Measurements from ENCODE around the gene SEPTIN2.

- TF ChIP-seq CTCF (conservative IDR thresholded peaks at IDR 0.05; ENCODE audit: low read depth in 2 of 2): no peak
- TF ChIP-seq, protein P1, sequence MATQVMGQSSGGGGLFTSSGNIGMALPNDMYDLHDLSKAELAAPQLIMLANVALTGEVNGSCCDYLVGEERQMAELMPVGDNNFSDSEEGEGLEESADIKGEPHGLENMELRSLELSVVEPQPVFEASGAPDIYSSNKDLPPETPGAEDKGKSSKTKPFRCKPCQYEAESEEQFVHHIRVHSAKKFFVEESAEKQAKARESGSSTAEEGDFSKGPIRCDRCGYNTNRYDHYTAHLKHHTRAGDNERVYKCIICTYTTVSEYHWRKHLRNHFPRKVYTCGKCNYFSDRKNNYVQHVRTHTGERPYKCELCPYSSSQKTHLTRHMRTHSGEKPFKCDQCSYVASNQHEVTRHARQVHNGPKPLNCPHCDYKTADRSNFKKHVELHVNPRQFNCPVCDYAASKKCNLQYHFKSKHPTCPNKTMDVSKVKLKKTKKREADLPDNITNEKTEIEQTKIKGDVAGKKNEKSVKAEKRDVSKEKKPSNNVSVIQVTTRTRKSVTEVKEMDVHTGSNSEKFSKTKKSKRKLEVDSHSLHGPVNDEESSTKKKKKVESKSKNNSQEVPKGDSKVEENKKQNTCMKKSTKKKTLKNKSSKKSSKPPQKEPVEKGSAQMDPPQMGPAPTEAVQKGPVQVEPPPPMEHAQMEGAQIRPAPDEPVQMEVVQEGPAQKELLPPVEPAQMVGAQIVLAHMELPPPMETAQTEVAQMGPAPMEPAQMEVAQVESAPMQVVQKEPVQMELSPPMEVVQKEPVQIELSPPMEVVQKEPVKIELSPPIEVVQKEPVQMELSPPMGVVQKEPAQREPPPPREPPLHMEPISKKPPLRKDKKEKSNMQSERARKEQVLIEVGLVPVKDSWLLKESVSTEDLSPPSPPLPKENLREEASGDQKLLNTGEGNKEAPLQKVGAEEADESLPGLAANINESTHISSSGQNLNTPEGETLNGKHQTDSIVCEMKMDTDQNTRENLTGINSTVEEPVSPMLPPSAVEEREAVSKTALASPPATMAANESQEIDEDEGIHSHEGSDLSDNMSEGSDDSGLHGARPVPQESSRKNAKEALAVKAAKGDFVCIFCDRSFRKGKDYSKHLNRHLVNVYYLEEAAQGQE (IDR thresholded peaks at IDR 0.05; ENCODE audit: unreplicated experiment): no peak
Observed at GRCh38 chr2:241269707-241270520, 45.8 kb upstream of the SEPTIN2 start.

Data from GM23338 (cell line).